ENCODE data around the gene CLDN5. TPM values are rescaled to one million over a fixed set of nuclear protein-coding genes. Genes with fewer than 3 reads are reported as not detected.

Gene CLDN5
- total and polyA plus RNA-seq, 12 donors: 19.8 to 102 (median 40.7) TPM

- ATAC-seq: no peak
- Histone ChIP-seq H3K27me3 (no peaks in the 10 kb centered on the region), H3K36me3 (peaks cover 0 to 13% (median 0%) of the 10 kb centered on the region in 9 donors), H3K27ac (no peak overlapping the region), H3K9me3 (peaks cover 0 to 6% (median 0%) of the 10 kb centered on the region in 11 donors), H3K4me3 (no peak overlapping the region), H3K4me1 (no peaks in the 10 kb centered on the region)
- no peak for DNase-seq
- WGBS, 2 donors: 94 to 96% methylated on average over 10 of the region's 10 CpGs
- intact Hi-C loops (cut with DNase I): no loop called here
- TF ChIP-seq CTCF (IDR thresholded peaks at IDR 0.05): no peak
These were observed 16.0 kb downstream of the CLDN5 start for GRCh38 chr22:19508024-19508776.

- Histone ChIP-seq H3K4me3 (no peak overlapping the region), H3K4me1 (no peaks in the 10 kb centered on the region), H3K36me3 (peaks cover 0 to 10% (median 0%) of the 10 kb centered on the region in 9 donors), H3K9me3 (no peaks in the 10 kb centered on the region), H3K27me3 (no peaks in the 10 kb centered on the region), H3K27ac (no peak overlapping the region)
- intact Hi-C loops (cut with DNase I): no loop called here
- DNase-seq: no peak
- TF ChIP-seq CTCF (IDR thresholded peaks at IDR 0.05): no peak
- 97 to 99% methylated on average over 4 of the region's 4 CpGs for WGBS, 2 donors
- no peak for ATAC-seq
These were observed 16.7 kb downstream of the CLDN5 start for GRCh38 chr22:19507534-19507861.

- ATAC-seq (no peak), DNase-seq (no peak)
- TF ChIP-seq CTCF (IDR thresholded peaks at IDR 0.05): no peak
- Histone ChIP-seq H3K4me3 (no peak overlapping the region), H3K27me3 (no peaks in the 10 kb centered on the region), H3K36me3 (peaks cover 0 to 5% (median 0%) of the 10 kb centered on the region in 9 donors), H3K9me3 (no peaks in the 10 kb centered on the region), H3K4me1 (no peaks in the 10 kb centered on the region), H3K27ac (no peak overlapping the region)
- intact Hi-C loops (cut with DNase I): no loop called here
- 92 to 97% methylated on average over 10 of the region's 10 CpGs for WGBS, 2 donors
These were observed 18.0 kb downstream of the CLDN5 start for GRCh38 chr22:19506212-19506611.

GRCh38 chr22:19505735-19506126 is 18.5 kb downstream of the CLDN5 start:
- peaks cover 0 to 5% (median 0%) of the 10 kb centered on the region in 9 donors for H3K36me3 ChIP-seq
- no peaks in the 10 kb centered on the region for H3K9me3 ChIP-seq
- no peaks in the 10 kb centered on the region for H3K27me3 ChIP-seq
- no peak overlapping the region for H3K4me3 ChIP-seq
- no peak for DNase-seq
- H3K27ac ChIP-seq: no peak overlapping the region
- intact Hi-C loops (cut with DNase I): no loop called here
- no peak for ATAC-seq
- 95 to 96% methylated on average over 5 of the region's 5 CpGs for WGBS, 2 donors
- TF ChIP-seq CTCF (IDR thresholded peaks at IDR 0.05): no peak
- H3K4me1 ChIP-seq: no peaks in the 10 kb centered on the region
